Muscle of leg (tissue), 11 donors: Measurements from ENCODE around the gene MAML2. TPM values are rescaled to one million over a fixed set of nuclear protein-coding genes. Genes with fewer than 3 reads are reported as not detected.

Experiments used
- DNase-seq: peaks from one replicate; pipeline ENCODE4 v3.0.0; 2013
- H3K27ac ChIP-seq: one replicate; pipeline ENCODE4 v1.5.1; 2013; ENCODE audit warnings: mild to moderate bottlenecking, low read length, control low read depth
- H3K27me3 ChIP-seq: one replicate; pipeline ENCODE4 v1.6.1; 2013; ENCODE audit warnings: low read length; ENCODE audit not compliant: control insufficient read depth, insufficient read depth
- H3K36me3 ChIP-seq: one replicate; pipeline ENCODE4 v1.6.1; 2013; ENCODE audit warnings: low read length; ENCODE audit not compliant: control insufficient read depth, insufficient read depth
- H3K4me1 ChIP-seq: one replicate; pipeline ENCODE4 v1.6.1; 2013; ENCODE audit warnings: low read length; ENCODE audit not compliant: control insufficient read depth, insufficient read depth
- H3K4me3 ChIP-seq: one replicate; pipeline ENCODE4 v1.5.1; 2013; ENCODE audit warnings: low read length, control low read depth
- H3K9me3 ChIP-seq: replicated peaks from 2 replicates; pipeline ENCODE4 v1.6.1; 2013; ENCODE audit warnings: low read depth, low read length; ENCODE audit not compliant: control insufficient read depth
- WGBS: methylation state at CpG from one replicate; pipeline ENCODE4 v1.1.5; 2013; ENCODE audit warnings: missing lambda C conversion rate; ENCODE audit not compliant: insufficient coverage; 5-methylcytosine and 5-hydroxymethylcytosine counted together
- polyA plus RNA-seq, 8 donors: library from polyadenylated mRNA; unstranded; fragments of 120-200 nt; gene quantifications; one replicate each; pipeline versions ENCODE4 v1.2.1 to v1.2.3, GENCODE V29; 2013; ENCODE audit warnings: inconsistent platforms in 1 of 8, low replicate concordance in 1 of 8; ENCODE audit not compliant: insufficient read length in 8 of 8, insufficient read depth in 1 of 8
- total RNA-seq: library from RNA; stranded (reverse); fragments of 120-200 nt; gene quantifications from one replicate; pipeline ENCODE4 v1.2.4, GENCODE V29; 2013

Gene MAML2
- total and polyA plus RNA-seq, 9 donors, result 4.0 to 7.8 (median 5.7) TPM

DNA sequence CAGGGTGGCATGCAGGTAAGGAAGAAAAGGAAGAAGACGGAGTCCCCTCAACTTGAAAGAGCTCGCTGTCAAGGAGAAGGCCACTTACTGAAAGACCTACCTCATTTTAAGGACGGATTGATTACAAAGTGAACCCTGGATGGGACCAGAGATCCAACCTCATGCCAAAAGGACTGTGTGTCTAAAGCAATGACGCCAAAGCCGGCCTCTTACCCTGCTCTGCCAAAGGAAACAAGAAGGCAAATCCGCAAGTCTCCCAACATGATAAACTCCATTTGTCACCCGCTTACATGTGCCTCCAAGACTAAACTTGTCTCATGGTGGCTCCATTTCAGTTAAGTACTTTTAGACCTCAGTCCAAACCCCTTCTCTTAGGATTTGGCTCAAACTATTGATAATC, 270.4 kb downstream of the MAML2 start:
- no peak overlapping the region for H3K27ac ChIP-seq
- DNase-seq, result no peak
- H3K4me1 ChIP-seq, result peaks cover 8% of the 10 kb centered on the region
- no peaks in the 10 kb centered on the region for H3K9me3 ChIP-seq
- WGBS, result 94% methylated on average over 5 of the region's 7 CpGs
- no peaks in the 10 kb centered on the region for H3K36me3 ChIP-seq
- H3K4me3 ChIP-seq, result no peak overlapping the region
- H3K27me3 ChIP-seq, result no peaks in the 10 kb centered on the region

GRCh38 chr11:96070453-96070852, 272.5 kb downstream of the MAML2 start:
- Histone ChIP-seq H3K27ac (no peak overlapping the region), H3K27me3 (no peaks in the 10 kb centered on the region), H3K36me3 (no peaks in the 10 kb centered on the region), H3K4me1 (no peaks in the 10 kb centered on the region), H3K9me3 (no peaks in the 10 kb centered on the region), H3K4me3 (no peak overlapping the region)
- no peak for DNase-seq
- 81% methylated on average over 6 of the region's 8 CpGs for WGBS

DNA sequence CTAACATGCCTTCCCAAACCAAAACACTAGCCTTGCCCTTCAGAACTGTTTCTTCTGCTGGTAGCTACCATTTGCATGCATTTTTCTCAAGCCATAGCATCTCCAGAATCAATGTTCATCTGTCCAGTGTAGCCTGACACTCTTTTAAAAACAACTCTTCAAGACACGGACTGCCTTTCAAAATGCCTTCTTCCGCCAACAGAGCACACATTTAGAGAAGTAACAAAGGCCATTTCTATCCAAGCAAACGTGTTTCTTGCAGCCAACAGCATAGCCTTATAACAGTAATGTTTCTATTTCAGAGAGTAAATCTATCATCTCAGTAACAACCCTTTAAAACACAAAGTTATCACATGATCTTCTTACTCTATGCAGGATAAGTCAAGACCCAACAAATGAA, 275.8 kb downstream of the MAML2 start:
- DNase-seq, result no peak
- Histone ChIP-seq H3K4me1 (no peaks in the 10 kb centered on the region), H3K4me3 (no peak overlapping the region), H3K27ac (no peak overlapping the region), H3K36me3 (no peaks in the 10 kb centered on the region), H3K9me3 (no peaks in the 10 kb centered on the region), H3K27me3 (no peaks in the 10 kb centered on the region)
- WGBS, result no CpG with 5 or more reads among the region's 3 CpGs

GRCh38 chr11:96065379-96065778, 277.6 kb downstream of the MAML2 start:
- no peak overlapping the region for H3K4me3 ChIP-seq
- no peak for DNase-seq
- no peak overlapping the region for H3K27ac ChIP-seq
- no peaks in the 10 kb centered on the region for H3K36me3 ChIP-seq
- no peaks in the 10 kb centered on the region for H3K27me3 ChIP-seq
- H3K4me1 ChIP-seq, result no peaks in the 10 kb centered on the region
- WGBS, result 100% methylated on average over 1 of the region's 3 CpGs
- H3K9me3 ChIP-seq, result no peaks in the 10 kb centered on the region

DNA sequence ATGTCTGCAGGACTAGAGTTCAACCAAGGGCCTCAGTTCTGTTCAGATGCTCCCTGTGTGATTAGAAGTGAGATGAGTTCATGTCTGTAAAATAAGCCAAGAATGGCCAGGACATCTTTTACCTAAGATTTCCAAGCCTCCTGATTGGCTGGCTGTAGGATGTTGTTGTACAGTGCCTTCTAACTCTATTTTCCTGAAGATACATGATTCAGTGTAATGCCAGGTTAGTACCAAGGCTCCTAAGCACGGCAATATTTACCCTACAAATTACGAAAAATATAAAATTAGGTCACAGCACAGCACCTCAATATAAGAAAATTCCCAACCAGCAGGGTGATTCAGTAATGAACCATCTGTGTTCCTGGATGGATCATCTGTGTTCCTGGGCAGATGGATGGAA, 279.1 kb downstream of the MAML2 start:
- WGBS, result no CpG with 5 or more reads among the region's 2 CpGs
- Histone ChIP-seq H3K27ac (no peak overlapping the region), H3K36me3 (no peaks in the 10 kb centered on the region), H3K4me1 (no peaks in the 10 kb centered on the region), H3K4me3 (no peak overlapping the region), H3K9me3 (no peaks in the 10 kb centered on the region), H3K27me3 (no peaks in the 10 kb centered on the region)
- no peak for DNase-seq

GRCh38 chr11:96063053-96063452, 279.9 kb downstream of the MAML2 start:
- no peaks in the 10 kb centered on the region for H3K4me1 ChIP-seq
- no peaks in the 10 kb centered on the region for H3K27me3 ChIP-seq
- no peaks in the 10 kb centered on the region for H3K9me3 ChIP-seq
- no peak overlapping the region for H3K27ac ChIP-seq
- no peak for DNase-seq
- 83% methylated on average over 2 of the region's 2 CpGs for WGBS
- no peaks in the 10 kb centered on the region for H3K36me3 ChIP-seq
- no peak overlapping the region for H3K4me3 ChIP-seq

DNA sequence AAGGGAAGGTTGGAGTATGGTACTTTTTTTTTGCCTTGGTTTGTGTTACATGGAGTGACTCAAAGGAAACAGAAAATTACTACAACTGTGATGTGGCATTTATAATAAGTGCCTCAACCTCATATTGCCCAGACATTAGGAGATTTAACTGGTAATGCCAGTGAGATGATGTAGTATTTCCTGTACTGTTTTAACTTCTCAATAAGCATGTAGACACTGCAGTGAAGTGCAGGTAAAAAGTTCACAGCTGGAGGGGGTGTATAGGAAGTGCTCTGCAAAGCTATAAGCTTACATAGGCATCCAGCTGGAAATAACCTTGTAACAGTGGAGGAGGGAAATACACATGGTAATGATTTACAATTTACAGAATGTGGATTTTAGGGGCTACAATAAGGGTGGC, 280.9 kb downstream of the MAML2 start:
- Histone ChIP-seq H3K36me3 (no peaks in the 10 kb centered on the region), H3K27ac (peak overlapping the region; percentile 57), H3K27me3 (no peaks in the 10 kb centered on the region), H3K4me1 (no peaks in the 10 kb centered on the region), H3K4me3 (no peak overlapping the region), H3K9me3 (no peaks in the 10 kb centered on the region)
- DNase-seq, result peak; percentile 53

- no peaks in the 10 kb centered on the region for H3K9me3 ChIP-seq
- no peak overlapping the region for H3K27ac ChIP-seq
- whole genome bisulfite sequencing, result no CpG with 5 or more reads among the region's 3 CpGs
- DNase-seq, result no peak
- H3K27me3 ChIP-seq, result no peaks in the 10 kb centered on the region
- no peaks in the 10 kb centered on the region for H3K4me1 ChIP-seq
- H3K36me3 ChIP-seq, result no peaks in the 10 kb centered on the region
- no peak overlapping the region for H3K4me3 ChIP-seq
Measured at GRCh38 chr11:96061730-96062129, 281.3 kb downstream of the MAML2 start.

DNA sequence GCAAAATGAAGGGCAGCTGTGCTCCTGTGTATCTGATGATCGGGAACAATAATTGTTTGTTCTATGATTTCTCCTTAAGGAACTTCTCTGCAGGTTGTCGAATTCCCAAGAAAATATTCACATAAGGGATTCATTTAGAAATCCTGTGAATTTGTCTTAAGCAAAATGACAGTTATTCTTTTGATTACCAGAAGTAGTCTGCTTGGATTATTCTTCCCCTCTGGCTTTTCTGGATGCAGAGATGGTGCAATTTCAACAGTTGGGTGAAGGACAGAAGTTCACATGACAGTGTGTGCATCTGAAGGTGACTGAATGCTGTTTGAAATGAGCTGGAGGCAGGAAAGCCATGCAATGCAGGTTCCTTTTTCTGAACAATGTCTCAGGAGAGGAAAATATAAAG, 281.9 kb downstream of the MAML2 start:
- no peak for DNase-seq
- no peaks in the 10 kb centered on the region for H3K27me3 ChIP-seq
- WGBS, result no CpG with 5 or more reads among the region's 2 CpGs

GRCh38 chr11:96057502-96057901, 285.5 kb downstream of the MAML2 start:
- H3K4me1 ChIP-seq, result peaks cover 2% of the 10 kb centered on the region

More for the DNA sequence above, 281.9 kb downstream of the MAML2 start:
- Histone ChIP-seq H3K27ac (no peak overlapping the region), H3K4me1 (no peaks in the 10 kb centered on the region), H3K4me3 (no peak overlapping the region), H3K36me3 (no peaks in the 10 kb centered on the region), H3K9me3 (no peaks in the 10 kb centered on the region)

DNA sequence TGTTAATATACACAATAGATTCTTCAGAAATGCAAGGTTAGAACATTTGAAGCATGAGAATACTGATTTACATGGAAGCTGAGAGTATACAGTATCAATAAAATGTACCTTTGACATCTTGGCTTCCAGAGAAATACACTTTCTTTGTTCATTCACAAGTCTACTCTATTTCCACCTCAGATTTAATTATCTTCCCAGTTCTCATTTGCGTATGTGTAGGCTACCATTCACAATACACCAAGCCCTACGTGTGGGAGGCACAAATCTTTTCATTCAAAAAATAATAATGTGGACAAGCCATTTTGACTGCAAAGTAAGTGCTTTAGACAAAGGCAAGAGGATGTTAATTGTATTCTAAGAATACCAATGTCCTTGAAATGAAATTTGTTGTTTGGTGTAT, 286.4 kb downstream of the MAML2 start:
- H3K9me3 ChIP-seq, result no peaks in the 10 kb centered on the region
- no peaks in the 10 kb centered on the region for H3K36me3 ChIP-seq
- H3K4me1 ChIP-seq, result peaks cover 2% of the 10 kb centered on the region
- no peak for DNase-seq
- no CpG with 5 or more reads among the region's 2 CpGs for WGBS
- no peaks in the 10 kb centered on the region for H3K27me3 ChIP-seq
- H3K27ac ChIP-seq, result no peak overlapping the region
- no peak overlapping the region for H3K4me3 ChIP-seq

More at GRCh38 chr11:96057502-96057901, 285.5 kb downstream of the MAML2 start:
- no peak for DNase-seq
- Histone ChIP-seq H3K9me3 (no peaks in the 10 kb centered on the region), H3K36me3 (no peaks in the 10 kb centered on the region), H3K4me3 (no peak overlapping the region), H3K27ac (no peak overlapping the region), H3K27me3 (no peaks in the 10 kb centered on the region)
- WGBS, result no CpG with 5 or more reads among the region's 2 CpGs
